Liver (tissue), 9 donors: Measurements from ENCODE around the gene RSAD2. TPM values are rescaled to one million over a fixed set of nuclear protein-coding genes. Genes with fewer than 3 reads are reported as not detected.

Experiments
- DNase-seq: peaks from one replicate; pipeline ENCODE4 v3.0.0-alpha.2; 2017; ENCODE audit warnings: low spot score
- H3K27ac ChIP-seq, 2 donors: one replicate each; pipeline ENCODE4 v1.7.0; 2013; ENCODE audit warnings: inconsistent platforms in 2 of 2, low read length in 2 of 2, control low read depth in 1 of 2, low read depth in 1 of 2, mild to moderate bottlenecking in 1 of 2
- H3K27me3 ChIP-seq, 4 donors: one replicate each; pipeline versions ENCODE4 v1.6.1 to v1.7.0; 2013; ENCODE audit warnings: low read length in 3 of 4, inconsistent platforms in 1 of 4, mild to moderate bottlenecking in 1 of 4, moderate library complexity in 1 of 4; ENCODE audit not compliant: control insufficient read depth in 4 of 4, insufficient read depth in 4 of 4
- H3K36me3 ChIP-seq, 4 donors: one replicate each; pipeline versions ENCODE4 v1.6.1 to v1.7.0; 2013; ENCODE audit warnings: low read length in 3 of 4, mild to moderate bottlenecking in 3 of 4, low read depth in 1 of 4, moderate library complexity in 1 of 4; ENCODE audit not compliant: control insufficient read depth in 4 of 4, insufficient read depth in 3 of 4
- H3K4me1 ChIP-seq, 4 donors: one replicate each; pipeline versions ENCODE4 v1.6.1 to v1.7.0; 2013; ENCODE audit warnings: low read length in 3 of 4, mild to moderate bottlenecking in 3 of 4, moderate library complexity in 1 of 4; ENCODE audit not compliant: control insufficient read depth in 4 of 4, insufficient read depth in 4 of 4
- H3K4me3 ChIP-seq, 3 donors: one replicate each; pipeline versions ENCODE4 v1.6.1 to v1.7.0; 2013; ENCODE audit warnings: low read length in 3 of 3, control low read depth in 1 of 3, low read depth in 1 of 3, mild to moderate bottlenecking in 1 of 3
- H3K9ac ChIP-seq, 2 donors: one replicate each; pipeline ENCODE4 v1.7.0; 2013; ENCODE audit warnings: low read length in 2 of 2, mild to moderate bottlenecking in 2 of 2, moderate library complexity in 2 of 2, control low read depth in 1 of 2, low read depth in 1 of 2
- H3K9me3 ChIP-seq, 4 donors: one replicate each; pipeline versions ENCODE4 v1.6.1 to v1.7.0; 2013; ENCODE audit warnings: low read length in 3 of 4; ENCODE audit not compliant: control insufficient read depth in 4 of 4
- ATF3 ChIP-seq: IDR thresholded peaks from 2 replicates; pipeline ENCODE4 v1.6.1; 2016; ENCODE audit warnings: antibody characterized with exemption
- FOXA1 ChIP-seq: IDR thresholded peaks from 2 replicates; pipeline ENCODE4 v1.6.1; 2016; ENCODE audit warnings: antibody characterized with exemption
- FOXA2 ChIP-seq: IDR thresholded peaks from 2 replicates; pipeline ENCODE4 v1.6.1; 2016; ENCODE audit warnings: antibody characterized with exemption
- HNF4A ChIP-seq, 2 donors: conservative IDR thresholded peaks; 2 replicates each; pipeline ENCODE4 v1.6.1; 2016; ENCODE audit warnings: antibody characterized with exemption in 2 of 2, mild to moderate bottlenecking in 2 of 2
- HNF4G ChIP-seq: IDR thresholded peaks from 2 replicates; pipeline ENCODE4 v1.6.1; 2016; ENCODE audit warnings: antibody characterized with exemption
- MAX ChIP-seq: IDR thresholded peaks from 2 replicates; pipeline ENCODE4 v1.6.1; 2016; ENCODE audit warnings: antibody characterized with exemption
- NR2F2 ChIP-seq: IDR thresholded peaks from 2 replicates; pipeline ENCODE4 v1.6.1; 2016; ENCODE audit warnings: antibody characterized with exemption
- RAD21 ChIP-seq, 2 donors: IDR thresholded peaks; 2 replicates each; pipeline ENCODE4 v1.6.1; 2016; ENCODE audit warnings: antibody characterized with exemption in 2 of 2, mild to moderate bottlenecking in 2 of 2
- REST ChIP-seq: IDR thresholded peaks from 2 replicates; pipeline ENCODE4 v1.6.1; 2016; ENCODE audit warnings: antibody characterized with exemption, mild to moderate bottlenecking
- RXRA ChIP-seq, 2 donors: IDR thresholded peaks; 2 replicates each; pipeline ENCODE4 v1.6.1; 2017 to 2018; ENCODE audit warnings: antibody characterized with exemption in 2 of 2, mild to moderate bottlenecking in 1 of 2
- SP1 ChIP-seq: IDR thresholded peaks from 2 replicates; pipeline ENCODE4 v1.6.1; 2018; ENCODE audit warnings: antibody characterized with exemption, mild to moderate bottlenecking
- TAF1 ChIP-seq: conservative IDR thresholded peaks from 2 replicates; pipeline ENCODE4 v1.6.1; 2016; ENCODE audit warnings: antibody characterized with exemption, mild to moderate bottlenecking
- ZBTB33 ChIP-seq: IDR thresholded peaks from 2 replicates; pipeline ENCODE4 v1.6.1; 2016; ENCODE audit warnings: antibody characterized with exemption
- WGBS: extraction: QIAGEN DNeasy Blood & Tissue Kit; methylation state at CpG from one replicate; pipeline ENCODE4 v1.1.7; 2013; 5-methylcytosine and 5-hydroxymethylcytosine counted together
- polyA plus RNA-seq, 2 donors: library from polyadenylated mRNA; stranded (reverse) in 1 of 2; unstranded in 1 of 2; fragments of 200-250 nt in 1 of 2; fragments of >200 nt in 1 of 2; fragmentation: Nextera tagmentation in 1 of 2; extraction: Ambion mirVana in 1 of 2; gene quantifications; one replicate each; pipeline versions ENCODE4 v1.2.1 to v1.2.3, GENCODE V29; 2013 to 2015
- total RNA-seq, 2 donors: library from RNA; depleted of rRNA; stranded (reverse); fragments of >200 nt; gene quantifications; one replicate each; pipeline ENCODE4 v1.2.3, GENCODE V29; 2014
- TF ChIP-seq, protein P1 (sequence below): fragments of 150-350 bp; IDR thresholded peaks from 2 replicates; pipeline ENCODE4 v1.5.1; 2017; ENCODE audit warnings: improper control_type of control experiment, low read depth, low read length; ENCODE audit not compliant: missing input control
- donor health status: healthy.
- donor health status: healthy.
- donor health status: healthy.
- donor health status: healthy.
- donor health status: healthy.

Gene RSAD2
- total and polyA plus RNA-seq, 4 donors: 1.3 to 15.9 (median 1.9) TPM

DNA sequence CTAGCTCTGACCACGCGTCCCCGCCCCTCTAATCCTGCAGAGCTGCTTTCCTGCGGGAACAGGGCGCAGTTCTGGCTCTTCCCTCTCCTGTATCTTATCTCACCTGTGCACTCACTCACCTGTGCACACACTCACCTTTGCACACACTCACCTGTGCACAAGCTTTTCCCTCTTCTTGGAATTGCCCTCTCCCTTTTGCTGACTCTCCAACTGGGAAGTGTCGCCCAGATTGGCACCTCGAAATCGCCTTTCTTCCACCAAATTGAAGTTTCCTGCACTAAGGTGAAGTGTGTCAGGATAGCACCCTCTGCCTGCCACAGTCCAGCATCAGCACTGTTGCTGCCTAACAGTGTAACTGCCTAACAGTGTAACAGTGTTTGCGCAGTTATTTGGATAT lies 11.3 kb upstream of the RSAD2 start:
- H3K4me3 ChIP-seq: peak overlapping the region; percentile 85 to 93 (median 89)
- peak overlapping the region in 1 of 2 donors; percentile 57 for H3K9ac ChIP-seq
- H3K27me3 ChIP-seq: no peaks in the 10 kb centered on the region
- peak overlapping the region; percentile 78 to 86 for H3K27ac ChIP-seq
- peak; percentile 58 for TF ChIP-seq TAF1
- TF ChIP-seq HNF4A (conservative IDR thresholded peaks at IDR 0.05): peak in 1 of 2 donors; percentile 37
- TF ChIP-seq, protein P1, sequence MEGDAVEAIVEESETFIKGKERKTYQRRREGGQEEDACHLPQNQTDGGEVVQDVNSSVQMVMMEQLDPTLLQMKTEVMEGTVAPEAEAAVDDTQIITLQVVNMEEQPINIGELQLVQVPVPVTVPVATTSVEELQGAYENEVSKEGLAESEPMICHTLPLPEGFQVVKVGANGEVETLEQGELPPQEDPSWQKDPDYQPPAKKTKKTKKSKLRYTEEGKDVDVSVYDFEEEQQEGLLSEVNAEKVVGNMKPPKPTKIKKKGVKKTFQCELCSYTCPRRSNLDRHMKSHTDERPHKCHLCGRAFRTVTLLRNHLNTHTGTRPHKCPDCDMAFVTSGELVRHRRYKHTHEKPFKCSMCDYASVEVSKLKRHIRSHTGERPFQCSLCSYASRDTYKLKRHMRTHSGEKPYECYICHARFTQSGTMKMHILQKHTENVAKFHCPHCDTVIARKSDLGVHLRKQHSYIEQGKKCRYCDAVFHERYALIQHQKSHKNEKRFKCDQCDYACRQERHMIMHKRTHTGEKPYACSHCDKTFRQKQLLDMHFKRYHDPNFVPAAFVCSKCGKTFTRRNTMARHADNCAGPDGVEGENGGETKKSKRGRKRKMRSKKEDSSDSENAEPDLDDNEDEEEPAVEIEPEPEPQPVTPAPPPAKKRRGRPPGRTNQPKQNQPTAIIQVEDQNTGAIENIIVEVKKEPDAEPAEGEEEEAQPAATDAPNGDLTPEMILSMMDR: peak; percentile 40
- TF ChIP-seq RAD21 (IDR thresholded peaks at IDR 0.05): peak; percentile 58 to 64
- TF ChIP-seq RXRA (IDR thresholded peaks at IDR 0.05): no peak
- H3K36me3 ChIP-seq: peaks cover 0 to 1% (median under 1%) of the 10 kb centered on the region in 4 donors
- WGBS: 3% methylated on average over 9 of the region's 9 CpGs
- peaks cover 3 to 20% (median 11%) of the 10 kb centered on the region in 4 donors for H3K4me1 ChIP-seq
- DNase-seq: no peak
- H3K9me3 ChIP-seq: no peaks in the 10 kb centered on the region

DNA sequence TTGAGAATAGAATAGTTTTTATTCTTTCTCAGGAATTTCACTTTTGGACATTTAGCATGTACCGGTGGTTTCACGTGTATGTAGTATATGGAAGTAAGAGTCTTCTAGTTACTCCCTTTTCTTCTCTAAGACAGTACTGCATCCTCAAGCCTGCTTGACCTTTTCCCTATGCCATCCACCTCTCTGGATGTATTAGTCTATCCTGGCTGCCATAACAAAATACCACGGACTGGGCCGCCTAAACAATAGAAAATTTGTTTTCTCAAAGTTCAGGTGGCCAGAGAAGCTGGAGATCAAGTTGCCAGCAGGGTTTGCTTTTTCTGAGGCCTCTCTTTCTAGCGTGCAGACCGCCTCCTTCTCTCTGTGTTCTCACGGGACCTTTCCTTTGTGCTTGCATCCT lies 10.6 kb upstream of the RSAD2 start:
- no peak overlapping the region for H3K9ac ChIP-seq
- H3K4me1 ChIP-seq: peaks cover 3 to 20% (median 11%) of the 10 kb centered on the region in 4 donors
- TF ChIP-seq FOXA1 (no peak), NR2F2 (no peak), RAD21 (IDR thresholded peaks at IDR 0.05) (no peak), TAF1 (no peak), SP1 (no peak), RXRA (IDR thresholded peaks at IDR 0.05) (no peak), ZBTB33 (no peak), HNF4G (no peak), REST (no peak), HNF4A (conservative IDR thresholded peaks at IDR 0.05) (no peak), FOXA2 (no peak), ATF3 (no peak), MAX (no peak)
- TF ChIP-seq, protein P1: no peak
- H3K27me3 ChIP-seq: no peaks in the 10 kb centered on the region
- no peaks in the 10 kb centered on the region for H3K36me3 ChIP-seq
- no peak overlapping the region for H3K27ac ChIP-seq
- no peak overlapping the region for H3K4me3 ChIP-seq
- WGBS: 90% methylated on average over 7 of the region's 7 CpGs
- no peak for DNase-seq
- no peaks in the 10 kb centered on the region for H3K9me3 ChIP-seq
